ENCODE measurements around the gene PLEKHH1.
"Not testable (repeated sequence)": the region's sequence is repeated elsewhere in the genome, so short reads cannot be mapped to it uniquely, and the experiment has no call there.

The PLEKHH1 gene

DNA sequence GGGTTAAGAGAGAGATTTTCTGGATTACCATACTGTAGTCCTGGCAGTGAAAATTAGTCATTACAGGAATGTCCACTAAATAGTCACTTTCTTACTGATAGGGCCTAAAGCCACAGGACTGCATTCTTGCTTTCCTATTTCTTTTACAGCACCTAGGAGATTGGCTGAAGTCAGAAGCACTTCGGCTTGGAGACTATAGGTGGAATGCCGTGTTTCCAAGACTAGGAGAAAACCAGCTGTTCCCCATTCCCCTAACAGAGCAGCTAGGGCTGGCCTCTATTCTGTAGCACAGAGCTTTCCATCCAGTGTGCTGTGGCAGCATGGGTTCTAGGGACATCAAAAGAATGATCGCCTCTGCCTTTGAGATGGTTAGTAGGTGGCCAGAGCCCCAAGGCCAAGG, 51.9 kb downstream of the PLEKHH1 start:
- Histone ChIP-seq H3K36me3 (ENCODE audit: control insufficient read depth, insufficient read depth, low read length) (peaks cover 15% of the 10 kb centered on the region), H3K4me1 (ENCODE audit: control insufficient read depth, insufficient read depth, low read length) (no peaks in the 10 kb centered on the region), H3K27ac (ENCODE audit: low read depth, low read length) (no peak overlapping the region), H3K4me3 (ENCODE audit: low read length) (no peak overlapping the region), H3K27me3 (ENCODE audit: control insufficient read depth, insufficient read depth, low read length) (no peaks in the 10 kb centered on the region), H3K9ac (ENCODE audit: low read length) (no peak overlapping the region)

DNA sequence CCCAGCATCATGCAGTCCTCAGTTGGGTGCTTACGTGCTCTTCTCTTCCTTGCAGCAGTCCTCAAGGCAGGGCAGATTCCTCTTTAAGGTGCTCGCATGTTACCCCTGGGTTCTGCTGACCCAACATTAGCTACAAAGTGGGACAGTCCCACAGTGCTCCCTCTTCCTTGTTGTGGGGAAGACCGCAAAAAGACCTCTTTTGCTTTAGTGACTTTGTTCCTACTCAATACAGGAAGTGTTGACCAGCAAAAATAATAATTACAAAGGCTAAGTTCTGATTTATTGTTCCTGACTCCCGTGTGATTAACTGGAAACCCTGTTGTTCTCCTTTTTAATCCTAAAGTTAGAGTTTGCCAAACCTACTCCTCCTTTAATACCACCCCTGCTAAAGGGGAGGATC, 53.3 kb downstream of the PLEKHH1 start:
- Histone ChIP-seq H3K4me3 (ENCODE audit: low read length) (no peak overlapping the region), H3K36me3 (ENCODE audit: control insufficient read depth, insufficient read depth, low read length) (peaks cover 14% of the 10 kb centered on the region), H3K27ac (ENCODE audit: low read depth, low read length) (no peak overlapping the region), H3K9ac (ENCODE audit: low read length) (no peak overlapping the region), H3K27me3 (ENCODE audit: control insufficient read depth, insufficient read depth, low read length) (no peaks in the 10 kb centered on the region), H3K4me1 (ENCODE audit: control insufficient read depth, insufficient read depth, low read length) (no peaks in the 10 kb centered on the region)

DNA sequence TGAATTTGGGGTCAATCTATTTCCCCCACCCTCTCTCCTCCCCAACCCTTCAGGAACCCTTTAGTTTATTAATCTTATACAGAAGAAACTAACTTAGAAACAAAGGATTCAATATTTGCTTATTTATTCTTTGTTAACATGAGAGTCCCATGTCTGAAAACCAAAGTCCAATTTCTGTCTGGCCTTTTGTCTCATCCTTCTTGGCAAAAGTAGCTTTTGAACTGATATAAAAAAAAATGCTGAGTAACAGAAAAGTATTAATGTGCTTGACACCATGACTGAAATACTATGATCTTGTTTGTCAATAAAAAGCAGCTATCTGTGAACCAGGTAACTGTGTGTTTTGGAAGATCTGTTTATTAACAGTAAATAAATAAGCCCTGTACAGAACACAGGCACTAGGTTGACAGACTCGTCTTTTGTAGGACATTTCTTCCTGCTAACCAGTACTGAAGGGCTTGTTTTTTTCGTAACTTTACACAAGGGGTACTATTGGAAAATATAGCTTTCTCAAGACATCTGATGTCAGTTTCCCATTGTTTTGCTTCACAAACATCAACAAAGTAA, 56.2 kb downstream of the PLEKHH1 start:
- Histone ChIP-seq H3K4me3 (ENCODE audit: low read length) (no peak overlapping the region), H3K36me3 (ENCODE audit: control insufficient read depth, insufficient read depth, low read length) (peaks cover 17% of the 10 kb centered on the region), H3K9ac (ENCODE audit: low read length) (no peak overlapping the region), H3K27ac (ENCODE audit: low read depth, low read length) (no peak overlapping the region), H3K27me3 (ENCODE audit: control insufficient read depth, insufficient read depth, low read length) (no peaks in the 10 kb centered on the region), H3K4me1 (ENCODE audit: control insufficient read depth, insufficient read depth, low read length) (no peaks in the 10 kb centered on the region)

DNA sequence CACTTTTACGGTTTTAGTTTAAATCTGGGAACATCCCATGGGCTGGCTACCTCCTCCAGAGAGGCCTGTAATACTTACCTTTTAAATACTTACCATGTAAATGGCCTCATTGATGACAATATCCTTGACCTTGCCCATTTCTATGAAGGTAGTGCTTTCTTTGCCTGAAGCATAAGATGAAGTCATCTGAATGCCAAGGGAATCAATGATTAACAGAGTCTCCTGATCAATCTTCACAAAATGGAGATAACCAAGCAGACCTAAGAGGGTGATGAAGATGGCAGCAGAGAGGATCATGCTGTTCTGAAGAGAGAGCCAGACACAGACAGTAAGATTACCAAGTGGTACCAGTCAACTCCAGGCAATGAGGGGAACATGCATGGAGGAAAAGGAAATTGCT, 60.6 kb downstream of the PLEKHH1 start:
- H3K27ac ChIP-seq (ENCODE audit: low read depth, low read length); H3K4me3 ChIP-seq (ENCODE audit: low read length); H3K4me1 ChIP-seq (ENCODE audit: control insufficient read depth, insufficient read depth, low read length); H3K9ac ChIP-seq (ENCODE audit: low read length); H3K27me3 ChIP-seq (ENCODE audit: control insufficient read depth, insufficient read depth, low read length): not testable (repeated sequence)
- peaks cover 17% of the 10 kb centered on the region for H3K36me3 ChIP-seq (ENCODE audit: control insufficient read depth, insufficient read depth, low read length)

DNA sequence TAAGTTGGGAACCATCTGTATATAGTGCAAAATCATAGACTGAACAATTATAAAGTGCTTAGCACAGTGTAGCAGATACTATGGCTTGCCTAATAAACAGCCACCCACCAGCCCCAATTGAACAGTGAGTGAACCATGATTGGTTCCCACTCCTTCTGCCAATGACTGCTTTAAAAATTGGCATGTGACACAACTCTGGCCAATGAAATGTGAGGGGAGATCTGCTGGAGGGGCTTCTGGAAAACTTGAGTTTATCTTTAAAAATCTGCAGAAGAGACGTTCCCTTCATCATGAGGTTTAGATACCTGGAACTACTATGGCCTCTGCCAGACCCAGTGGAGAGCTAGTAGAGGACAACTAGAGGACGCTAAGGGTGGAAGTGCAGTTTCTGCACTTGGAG, 62.3 kb downstream of the PLEKHH1 start:
- no peak overlapping the region for H3K4me3 ChIP-seq (ENCODE audit: low read length)
- peaks cover 10% of the 10 kb centered on the region for H3K36me3 ChIP-seq (ENCODE audit: control insufficient read depth, insufficient read depth, low read length)

DNA sequence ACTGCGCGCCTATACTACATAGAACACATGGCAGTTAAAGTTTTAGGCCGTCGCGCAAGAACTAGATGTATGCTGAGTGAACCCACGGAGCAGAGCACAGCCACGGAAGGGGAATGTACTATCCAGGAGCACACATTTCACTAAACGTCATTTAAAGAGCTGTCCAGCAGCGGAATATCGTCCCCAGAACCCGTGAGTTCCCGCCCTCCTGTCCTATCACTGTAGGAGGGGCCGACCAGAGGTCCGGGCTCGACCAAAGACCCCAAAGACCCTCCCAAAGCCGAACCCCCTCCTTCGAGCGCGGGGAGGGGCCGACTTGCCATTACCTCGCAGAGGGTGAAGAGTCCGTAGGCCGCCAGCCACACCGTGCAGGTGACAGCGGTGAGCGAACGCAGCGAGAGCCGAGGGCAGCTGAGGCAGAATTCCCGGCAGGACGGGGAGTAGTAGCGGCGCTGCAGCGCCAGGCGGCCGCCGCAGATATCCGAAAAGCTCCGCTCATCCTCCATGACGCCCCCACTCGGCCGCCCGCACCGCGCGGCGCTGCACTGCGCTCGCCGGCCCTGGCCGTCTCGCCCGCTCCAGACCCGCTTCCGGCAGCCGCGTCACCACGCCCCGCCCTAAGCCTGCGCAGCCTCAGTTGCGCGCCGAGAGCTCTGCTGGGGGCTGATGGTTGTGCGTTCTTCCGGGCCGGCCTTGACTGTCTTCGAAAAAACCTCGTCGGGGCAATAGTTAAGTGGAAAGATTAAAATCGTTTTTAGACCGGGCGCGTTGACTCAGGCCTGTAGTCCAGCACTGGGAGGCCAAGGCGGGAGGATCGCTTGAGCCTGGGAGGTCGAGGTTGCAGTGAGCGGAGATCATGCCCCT, 66.8 kb downstream of the PLEKHH1 start, which contains the start of gene PIGH:
PIGH (minus strand) TSS at position 571 of the 864 bp plus-strand sequence; CDS start at position 506, 65 bp downstream.
- H3K36me3 ChIP-seq (ENCODE audit: control insufficient read depth, insufficient read depth, low read length): no peaks in the 10 kb centered on the region
- no peaks in the 10 kb centered on the region for H3K27me3 ChIP-seq (ENCODE audit: control insufficient read depth, insufficient read depth, low read length)
- H3K9ac ChIP-seq (ENCODE audit: low read length): peak within 1 kb of the TSS; percentile 86
- peak within 1 kb of the TSS; percentile 89 for H3K4me3 ChIP-seq (ENCODE audit: low read length)
- H3K27ac ChIP-seq (ENCODE audit: low read depth, low read length): peak within 1 kb of the TSS; percentile 94
- no peaks in the 10 kb centered on the region for H3K4me1 ChIP-seq (ENCODE audit: control insufficient read depth, insufficient read depth, low read length)

More for the DNA sequence above, 62.3 kb downstream of the PLEKHH1 start:
- Histone ChIP-seq H3K9ac (ENCODE audit: low read length) (no peak overlapping the region), H3K27me3 (ENCODE audit: control insufficient read depth, insufficient read depth, low read length) (no peaks in the 10 kb centered on the region), H3K27ac (ENCODE audit: low read depth, low read length) (no peak overlapping the region), H3K4me1 (ENCODE audit: control insufficient read depth, insufficient read depth, low read length) (no peaks in the 10 kb centered on the region)

DNA sequence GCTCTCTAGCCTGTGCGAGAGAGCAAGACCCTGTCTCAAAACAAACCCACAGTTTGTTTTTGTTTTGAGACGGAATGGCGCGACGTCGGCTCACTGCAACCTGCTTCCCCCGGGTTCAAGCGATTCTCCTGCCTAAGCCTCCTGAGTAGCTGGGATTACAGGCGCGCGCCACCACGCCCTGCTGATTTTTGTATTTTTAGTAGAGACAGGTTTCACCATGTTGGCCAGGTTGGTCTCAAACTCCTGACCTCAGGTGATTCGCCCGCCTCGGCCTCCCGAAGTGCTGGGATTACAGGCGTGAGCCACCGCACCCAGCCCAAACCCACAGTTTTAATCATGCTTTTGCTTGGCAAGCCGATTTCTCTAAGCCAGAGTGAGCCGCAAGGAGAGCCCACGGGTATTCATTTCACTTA, 67.5 kb downstream of the PLEKHH1 start:
- peak overlapping the region; percentile 94 for H3K27ac ChIP-seq (ENCODE audit: low read depth, low read length)
- H3K36me3 ChIP-seq (ENCODE audit: control insufficient read depth, insufficient read depth, low read length); H3K27me3 ChIP-seq (ENCODE audit: control insufficient read depth, insufficient read depth, low read length); H3K4me1 ChIP-seq (ENCODE audit: control insufficient read depth, insufficient read depth, low read length); H3K9ac ChIP-seq (ENCODE audit: low read length): not testable (repeated sequence)
- H3K4me3 ChIP-seq (ENCODE audit: low read length): peak overlapping the region; percentile 89

DNA sequence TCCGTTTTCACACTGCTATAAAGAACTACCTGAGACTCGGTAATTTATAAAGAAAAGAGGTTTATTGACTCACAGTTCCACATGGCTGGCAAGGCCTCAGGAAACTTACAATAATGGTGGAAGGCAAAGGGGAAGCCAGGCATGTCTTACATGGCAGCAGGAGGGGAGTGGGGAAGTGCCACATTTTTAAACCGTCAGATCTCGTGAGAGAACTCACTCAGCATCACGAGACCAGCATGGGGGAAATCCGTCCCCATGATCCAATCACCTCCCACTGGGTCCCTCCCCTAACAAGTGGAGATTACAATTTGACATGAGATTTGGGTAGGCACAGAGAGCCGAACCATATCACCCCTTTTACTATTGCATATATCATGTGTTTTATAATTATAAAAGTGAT, 69.0 kb downstream of the PLEKHH1 start:
- Histone ChIP-seq H3K27me3 (ENCODE audit: control insufficient read depth, insufficient read depth, low read length) (no peaks in the 10 kb centered on the region), H3K9ac (ENCODE audit: low read length) (no peak overlapping the region), H3K4me3 (ENCODE audit: low read length) (no peak overlapping the region), H3K36me3 (ENCODE audit: control insufficient read depth, insufficient read depth, low read length) (no peaks in the 10 kb centered on the region), H3K4me1 (ENCODE audit: control insufficient read depth, insufficient read depth, low read length) (no peaks in the 10 kb centered on the region), H3K27ac (ENCODE audit: low read depth, low read length) (no peak overlapping the region)

DNA sequence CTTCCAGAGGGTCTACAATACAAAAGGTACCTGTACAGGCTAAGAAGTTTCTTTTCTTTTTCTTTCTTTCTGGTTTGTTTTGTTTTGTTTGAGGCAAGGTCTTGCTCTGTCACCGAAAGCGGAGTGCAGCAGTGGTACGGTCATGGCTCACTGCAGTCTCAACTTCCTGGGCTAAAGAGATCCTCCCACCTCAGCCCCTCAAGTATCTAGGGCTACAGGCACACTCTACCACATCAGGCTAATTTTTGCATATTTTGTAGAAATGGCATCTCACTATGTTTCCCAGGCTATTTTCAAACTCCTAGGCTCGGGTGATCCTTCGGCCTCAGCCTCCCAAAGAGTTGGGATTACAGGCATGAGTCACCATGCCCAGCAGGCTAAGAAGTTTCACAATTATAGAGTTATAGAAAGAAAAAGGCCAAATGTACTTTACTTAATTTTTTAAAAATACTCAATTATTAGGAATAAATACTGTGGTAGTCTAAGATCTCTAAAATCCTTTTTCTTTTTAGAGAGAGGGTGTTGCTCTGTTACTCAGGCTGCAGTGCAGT, 70.0 kb downstream of the PLEKHH1 start:
- Histone ChIP-seq H3K4me3 (ENCODE audit: low read length) (no peak overlapping the region), H3K4me1 (ENCODE audit: control insufficient read depth, insufficient read depth, low read length) (no peaks in the 10 kb centered on the region), H3K9ac (ENCODE audit: low read length) (no peak overlapping the region), H3K27me3 (ENCODE audit: control insufficient read depth, insufficient read depth, low read length) (no peaks in the 10 kb centered on the region), H3K27ac (ENCODE audit: low read depth, low read length) (no peak overlapping the region), H3K36me3 (ENCODE audit: control insufficient read depth, insufficient read depth, low read length) (no peaks in the 10 kb centered on the region)

DNA sequence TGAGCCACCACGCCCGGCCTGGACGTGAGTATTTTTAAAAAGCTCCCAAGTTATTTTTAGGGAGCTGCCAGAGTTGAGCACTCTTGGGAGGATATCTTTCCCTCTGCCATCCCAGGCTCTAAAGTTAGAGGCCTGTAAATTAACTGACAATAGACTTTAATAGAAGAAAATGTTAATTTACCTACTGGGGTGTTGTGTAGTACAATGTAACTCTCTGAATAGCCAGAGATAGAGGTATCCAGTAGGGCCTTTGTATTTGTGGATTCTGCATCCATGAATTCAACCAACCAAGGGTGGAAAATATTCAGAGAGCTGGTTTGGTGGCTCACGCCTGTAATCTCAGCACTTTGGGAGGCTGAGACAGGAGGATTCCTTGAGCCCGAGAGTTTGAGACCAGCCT, 74.6 kb downstream of the PLEKHH1 start:
- Histone ChIP-seq H3K27me3 (ENCODE audit: control insufficient read depth, insufficient read depth, low read length) (no peaks in the 10 kb centered on the region), H3K36me3 (ENCODE audit: control insufficient read depth, insufficient read depth, low read length) (no peaks in the 10 kb centered on the region), H3K9ac (ENCODE audit: low read length) (no peak overlapping the region), H3K4me3 (ENCODE audit: low read length) (no peak overlapping the region), H3K4me1 (ENCODE audit: control insufficient read depth, insufficient read depth, low read length) (no peaks in the 10 kb centered on the region), H3K27ac (ENCODE audit: low read depth, low read length) (no peak overlapping the region)

DNA sequence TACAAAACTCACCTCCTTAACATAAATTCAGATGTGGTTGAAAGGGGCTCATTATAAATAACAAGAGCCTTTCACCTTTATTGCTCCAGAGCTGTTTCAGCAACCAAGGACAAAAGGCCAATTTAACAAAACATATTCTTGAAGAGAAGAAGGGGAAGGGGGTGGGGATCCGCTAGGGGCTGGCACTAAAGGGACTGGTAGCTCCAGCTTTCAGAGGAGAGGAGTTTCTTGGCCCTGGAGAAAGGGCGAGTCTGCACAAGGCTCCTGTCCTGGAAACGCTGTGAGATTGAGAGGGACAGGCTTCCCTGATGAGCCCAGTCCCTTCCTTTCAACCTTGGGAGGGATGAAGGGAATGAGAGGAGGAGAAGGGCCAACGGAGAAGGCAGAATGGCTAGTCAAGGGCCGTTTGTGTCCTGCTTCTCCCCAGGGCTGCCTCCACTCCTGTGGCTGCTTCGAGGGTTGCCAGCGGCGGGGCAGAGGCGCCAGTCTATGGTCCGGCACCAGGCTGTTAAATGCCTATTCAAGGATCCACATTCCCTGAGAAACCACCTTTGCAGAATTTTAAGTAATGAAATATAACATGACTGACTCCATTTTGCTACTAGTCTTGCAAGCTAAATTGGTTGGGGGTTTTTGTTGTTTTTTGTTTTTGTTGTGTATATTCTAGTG, 76.7 kb downstream of the PLEKHH1 start:
- no peaks in the 10 kb centered on the region for H3K36me3 ChIP-seq (ENCODE audit: control insufficient read depth, insufficient read depth, low read length)
- H3K27me3 ChIP-seq (ENCODE audit: control insufficient read depth, insufficient read depth, low read length): no peaks in the 10 kb centered on the region
- no peak overlapping the region for H3K4me3 ChIP-seq (ENCODE audit: low read length)
- no peaks in the 10 kb centered on the region for H3K4me1 ChIP-seq (ENCODE audit: control insufficient read depth, insufficient read depth, low read length)
- H3K9ac ChIP-seq (ENCODE audit: low read length): no peak overlapping the region
- no peak overlapping the region for H3K27ac ChIP-seq (ENCODE audit: low read depth, low read length)

DNA sequence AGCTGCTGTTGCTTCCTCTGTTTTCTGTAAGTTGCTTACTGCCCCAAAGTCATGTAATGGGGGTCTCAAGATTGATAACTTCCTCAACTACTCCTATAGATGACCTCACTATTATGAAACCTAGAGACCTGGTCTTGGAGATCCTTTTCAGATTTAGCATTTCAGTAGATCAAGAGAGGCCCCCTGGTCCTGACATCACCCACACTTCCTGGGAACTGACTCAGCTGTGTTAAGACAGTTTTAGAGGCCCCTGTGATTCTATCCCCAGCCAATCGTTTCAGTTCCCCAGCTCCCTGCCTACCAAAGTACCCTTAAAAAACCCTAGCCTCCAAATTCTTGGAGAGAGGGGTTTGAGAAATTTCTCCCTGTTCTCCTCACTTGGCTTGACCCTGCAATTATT, 77.4 kb downstream of the PLEKHH1 start:
- Histone ChIP-seq H3K36me3 (ENCODE audit: control insufficient read depth, insufficient read depth, low read length) (no peaks in the 10 kb centered on the region), H3K4me1 (ENCODE audit: control insufficient read depth, insufficient read depth, low read length) (no peaks in the 10 kb centered on the region), H3K27ac (ENCODE audit: low read depth, low read length) (no peak overlapping the region), H3K4me3 (ENCODE audit: low read length) (no peak overlapping the region), H3K27me3 (ENCODE audit: control insufficient read depth, insufficient read depth, low read length) (no peaks in the 10 kb centered on the region), H3K9ac (ENCODE audit: low read length) (no peak overlapping the region)

Data from rectal smooth muscle tissue (tissue), 1 donor.